Keratinocyte (primary cell): Measurements from ENCODE around the gene SCN2B.

ENCODE experiments used
- CTCF ChIP-seq, 3 experiments: IDR thresholded peaks in 1 of 3; conservative IDR thresholded peaks in 1 of 3; optimal IDR thresholded peaks in 1 of 3; 2 replicates in 2 of 3; 3 replicates in 1 of 3; pipeline versions ENCODE3 to v1.5.1; 2011; ENCODE audit warnings: low read length in 3 of 3, mild to moderate bottlenecking in 3 of 3, moderate library complexity in 2 of 3, control low read depth in 1 of 3, inconsistent platforms in 1 of 3; ENCODE audit not compliant: insufficient read depth in 2 of 3; ENCODE audit errors: extremely low read depth in 1 of 3
- EZH2 ChIP-seq: IDR thresholded peaks from one replicate; pipeline ENCODE4 v1.6.1; 2012; ENCODE audit warnings: inconsistent platforms, mild to moderate bottlenecking, low read length, moderate library complexity

GRCh38 chr11:118145285-118146227, 30.9 kb downstream of the SCN2B start:
- TF ChIP-seq CTCF (optimal IDR thresholded peaks at IDR 0.05 in 1 of 3, IDR thresholded peaks at IDR 0.05 in 1 of 3, conservative IDR thresholded peaks at IDR 0.05 in 1 of 3; ENCODE audit: extremely low read depth in 1 of 3, insufficient read depth in 2 of 3, low read length in 3 of 3) (peak; percentile 78 to 90 (median 88)), EZH2 (no peak)
